Measurements from ENCODE around the gene BLOC1S5.

The BLOC1S5 gene

DNA sequence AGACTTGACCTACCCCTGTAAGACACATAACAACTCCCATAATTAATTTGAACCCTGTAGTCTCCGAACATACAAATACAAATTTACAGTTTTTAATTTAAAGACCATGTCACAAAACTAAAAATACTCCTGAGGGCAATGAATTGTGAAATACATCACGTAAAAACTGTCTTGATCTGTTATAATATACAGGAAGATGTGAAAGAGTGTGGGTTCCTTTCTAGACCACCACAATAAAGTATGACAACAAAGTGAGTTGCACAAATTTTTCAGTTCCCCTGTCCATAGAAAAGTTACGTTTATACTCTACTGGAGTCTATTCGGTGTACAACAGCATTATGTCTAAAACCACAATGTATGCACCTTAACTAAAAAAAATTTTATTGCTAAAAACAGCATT lies 11.0 kb upstream of the BLOC1S5 start:
- TF ChIP-seq REST (IDR thresholded peaks at IDR 0.05; ENCODE audit: low read depth), result no peak
- TF ChIP-seq CEBPB (IDR thresholded peaks at IDR 0.05), result no peak
- no peak for TF ChIP-seq FOXM1 (IDR thresholded peaks at IDR 0.05; ENCODE audit: borderline replicate concordance, low read depth)
- TF ChIP-seq, protein P1, sequence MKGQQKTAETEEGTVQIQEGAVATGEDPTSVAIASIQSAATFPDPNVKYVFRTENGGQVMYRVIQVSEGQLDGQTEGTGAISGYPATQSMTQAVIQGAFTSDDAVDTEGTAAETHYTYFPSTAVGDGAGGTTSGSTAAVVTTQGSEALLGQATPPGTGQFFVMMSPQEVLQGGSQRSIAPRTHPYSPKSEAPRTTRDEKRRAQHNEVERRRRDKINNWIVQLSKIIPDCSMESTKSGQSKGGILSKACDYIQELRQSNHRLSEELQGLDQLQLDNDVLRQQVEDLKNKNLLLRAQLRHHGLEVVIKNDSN (IDR thresholded peaks at IDR 0.05), result no peak
- TF ChIP-seq TCF12 (IDR thresholded peaks at IDR 0.05; ENCODE audit: low read depth), result no peak
- TF ChIP-seq EP300 (IDR thresholded peaks at IDR 0.05; ENCODE audit: borderline replicate concordance), result no peak
- no peak for TF ChIP-seq TEAD4 (IDR thresholded peaks at IDR 0.05)

GRCh38 chr6:8074213-8074612 lies 10.0 kb upstream of the BLOC1S5 start:
- TF ChIP-seq, protein P1 (IDR thresholded peaks at IDR 0.05), result no peak
- TF ChIP-seq FOXM1 (IDR thresholded peaks at IDR 0.05; ENCODE audit: borderline replicate concordance, low read depth), result no peak
- no peak for TF ChIP-seq ZBTB7A (IDR thresholded peaks at IDR 0.05; ENCODE audit: low read depth)
- TF ChIP-seq RAD21 (IDR thresholded peaks at IDR 0.05; ENCODE audit: low read depth), result no peak
- TF ChIP-seq NFIC (IDR thresholded peaks at IDR 0.05), result no peak
- TF ChIP-seq CEBPB (IDR thresholded peaks at IDR 0.05), result no peak

DNA sequence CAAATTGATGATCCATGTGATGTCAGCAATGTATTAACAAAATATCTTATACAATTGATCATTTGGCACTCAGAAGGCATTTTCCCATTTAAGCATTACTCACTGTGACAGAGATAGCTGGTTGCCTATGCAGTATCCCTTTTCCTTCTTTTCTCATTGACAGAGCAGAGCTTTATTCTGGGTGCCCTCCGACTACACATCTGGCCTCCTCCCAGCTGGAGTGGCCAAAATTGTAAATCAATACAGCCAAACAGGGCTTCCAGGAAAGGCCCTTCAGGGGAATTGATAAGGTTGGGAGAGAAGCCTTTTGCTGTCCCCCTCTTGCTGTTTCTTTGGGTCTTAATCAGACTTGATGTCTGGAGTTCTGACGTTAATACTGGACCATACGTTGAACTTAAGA lies 9.6 kb upstream of the BLOC1S5 start:
- TF ChIP-seq TAF1 (IDR thresholded peaks at IDR 0.05; ENCODE audit: low read depth) (no peak), NFIC (IDR thresholded peaks at IDR 0.05) (no peak), CREB1 (IDR thresholded peaks at IDR 0.05; ENCODE audit: low read depth) (no peak), CEBPB (IDR thresholded peaks at IDR 0.05) (no peak), FOXM1 (IDR thresholded peaks at IDR 0.05; ENCODE audit: borderline replicate concordance, low read depth) (no peak), EGR1 (IDR thresholded peaks at IDR 0.05) (no peak), REST (IDR thresholded peaks at IDR 0.05; ENCODE audit: low read depth) (no peak), TEAD4 (IDR thresholded peaks at IDR 0.05) (no peak), YY1 (IDR thresholded peaks at IDR 0.05; ENCODE audit: low read depth) (no peak), TCF12 (IDR thresholded peaks at IDR 0.05; ENCODE audit: low read depth) (no peak), ZBTB7A (IDR thresholded peaks at IDR 0.05; ENCODE audit: low read depth) (no peak), RAD21 (IDR thresholded peaks at IDR 0.05; ENCODE audit: low read depth) (no peak)
- TF ChIP-seq, protein P1 (IDR thresholded peaks at IDR 0.05), result no peak
- TF ChIP-seq, protein P2, sequence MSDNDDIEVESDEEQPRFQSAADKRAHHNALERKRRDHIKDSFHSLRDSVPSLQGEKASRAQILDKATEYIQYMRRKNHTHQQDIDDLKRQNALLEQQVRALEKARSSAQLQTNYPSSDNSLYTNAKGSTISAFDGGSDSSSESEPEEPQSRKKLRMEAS (IDR thresholded peaks at IDR 0.05), result no peak

- TF ChIP-seq FOXM1 (IDR thresholded peaks at IDR 0.05; ENCODE audit: borderline replicate concordance, low read depth), result no peak
- no peak for TF ChIP-seq YY1 (IDR thresholded peaks at IDR 0.05; ENCODE audit: low read depth)
- TF ChIP-seq, protein P1 (IDR thresholded peaks at IDR 0.05), result no peak
- TF ChIP-seq RAD21 (IDR thresholded peaks at IDR 0.05; ENCODE audit: low read depth), result no peak
- no peak for TF ChIP-seq ZBTB7A (IDR thresholded peaks at IDR 0.05; ENCODE audit: low read depth)
- TF ChIP-seq EGR1 (IDR thresholded peaks at IDR 0.05), result no peak
- TF ChIP-seq, protein P2 (IDR thresholded peaks at IDR 0.05), result no peak
- no peak for TF ChIP-seq REST (IDR thresholded peaks at IDR 0.05; ENCODE audit: low read depth)
- TF ChIP-seq TAF1 (IDR thresholded peaks at IDR 0.05; ENCODE audit: low read depth), result no peak
- no peak for TF ChIP-seq NFIC (IDR thresholded peaks at IDR 0.05)
- TF ChIP-seq TEAD4 (IDR thresholded peaks at IDR 0.05), result no peak
- no peak for TF ChIP-seq EP300 (IDR thresholded peaks at IDR 0.05; ENCODE audit: borderline replicate concordance)
- TF ChIP-seq CEBPB (IDR thresholded peaks at IDR 0.05), result no peak
- TF ChIP-seq TCF12 (IDR thresholded peaks at IDR 0.05; ENCODE audit: low read depth), result no peak
- TF ChIP-seq CREB1 (IDR thresholded peaks at IDR 0.05; ENCODE audit: low read depth), result no peak
These were observed 6.5 kb upstream of the BLOC1S5 start for GRCh38 chr6:8070718-8071117.

Measured in Ishikawa (cell line).